NT2/D1 (cell line): ENCODE results near the gene CHRM2.

Source experiments
- SUZ12 ChIP-seq: IDR thresholded peaks from 2 replicates; pipeline ENCODE4 v1.6.1; 2011; ENCODE audit not compliant: insufficient read length, insufficient read depth; ENCODE audit errors: extremely low read depth
- YY1 ChIP-seq: IDR thresholded peaks from 2 replicates; pipeline ENCODE4 v1.6.1; 2011; ENCODE audit not compliant: insufficient read length, insufficient read depth
- ZNF274 ChIP-seq: IDR thresholded peaks from 2 replicates; pipeline ENCODE4 v1.6.1; 2011; ENCODE audit warnings: mild to moderate bottlenecking, low read depth, low read length

DNA sequence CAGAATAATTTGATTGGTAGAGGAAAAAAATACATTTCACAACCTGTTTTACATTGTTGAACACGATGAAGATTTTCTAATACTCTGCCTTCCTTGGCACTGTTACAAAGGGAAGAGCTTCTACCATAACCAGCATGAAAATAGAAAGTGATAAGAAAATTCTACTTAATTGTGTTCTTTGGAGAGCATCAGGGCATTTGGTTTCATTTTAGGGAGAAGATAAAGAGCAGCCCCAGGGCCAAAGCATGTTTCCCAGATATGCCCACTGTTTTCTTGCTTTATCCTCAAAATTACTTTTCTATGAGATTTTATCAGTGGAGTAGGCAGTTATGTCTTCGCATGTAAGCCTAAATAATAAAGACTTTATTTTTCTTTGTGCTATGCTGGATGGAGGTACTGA is 9.5 kb downstream of the CHRM2 start:
- TF ChIP-seq YY1 (no peak), ZNF274 (no peak), SUZ12 (no peak)
